Retina (tissue), 1 donor: ENCODE measurements around the gene CTDSPL.

Experiments
- DNase-seq: peaks from one replicate; pipeline ENCODE4 v3.0.0-alpha.2; 2016

Gene CTDSPL

GRCh38 chr3:37855363-37855970 is 6.2 kb upstream of the CTDSPL start:
- peak; percentile 86 for DNase-seq

- no peak for DNase-seq
These were observed 5.3 kb upstream of the CTDSPL start for GRCh38 chr3:37856381-37856780.

- DNase-seq = no peak
These were observed 2.9 kb upstream of the CTDSPL start for GRCh38 chr3:37858742-37859141.

GRCh38 chr3:37859354-37859753 is 2.3 kb upstream of the CTDSPL start:
- no peak for DNase-seq

GRCh38 chr3:37859908-37860199 is 1.8 kb upstream of the CTDSPL start:
- DNase-seq = no peak

- peak; percentile 80 for DNase-seq
These were observed 681 bp downstream of the CTDSPL start for GRCh38 chr3:37862219-37862902.

GRCh38 chr3:37862903-37863815 is 1.5 kb downstream of the CTDSPL start:
- peak; percentile 33 for DNase-seq

GRCh38 chr3:37863949-37864822 is 2.5 kb downstream of the CTDSPL start:
- DNase-seq = peak; percentile 21

GRCh38 chr3:37864904-37865303 is 3.2 kb downstream of the CTDSPL start:
- DNase-seq = no peak

- no peak for DNase-seq
These were observed 5.5 kb downstream of the CTDSPL start for GRCh38 chr3:37867144-37867543.

GRCh38 chr3:37871858-37872257 is 10.2 kb downstream of the CTDSPL start:
- no peak for DNase-seq

GRCh38 chr3:37872413-37873160 is 10.9 kb downstream of the CTDSPL start:
- DNase-seq = no peak

GRCh38 chr3:37876279-37876678 is 14.6 kb downstream of the CTDSPL start:
- no peak for DNase-seq

GRCh38 chr3:37882711-37883110 is 21.0 kb downstream of the CTDSPL start:
- no peak for DNase-seq

GRCh38 chr3:37885814-37886213 is 24.1 kb downstream of the CTDSPL start:
- no peak for DNase-seq

GRCh38 chr3:37886395-37886794 is 24.7 kb downstream of the CTDSPL start:
- DNase-seq = no peak

- DNase-seq = no peak
These were observed 25.4 kb downstream of the CTDSPL start for GRCh38 chr3:37887062-37887461.

- DNase-seq = no peak
These were observed 26.1 kb downstream of the CTDSPL start for GRCh38 chr3:37887824-37888223.

GRCh38 chr3:37888421-37888820 is 26.7 kb downstream of the CTDSPL start:
- no peak for DNase-seq

- DNase-seq = no peak
These were observed 28.8 kb downstream of the CTDSPL start for GRCh38 chr3:37890522-37890921.

- no peak for DNase-seq
These were observed 29.5 kb downstream of the CTDSPL start for GRCh38 chr3:37891227-37891626.

GRCh38 chr3:37892927-37893600 is 31.4 kb downstream of the CTDSPL start:
- DNase-seq = no peak
